Stimulated activated CD8-positive, alpha-beta memory T cell treated with anti-CD3 and anti-CD28 coated beads, Interleukin-7, amount 100 ng/mL, for 24 hours (primary cell): Measurements from ENCODE around the gene ARHGEF25.
A peak's percentile ranks its signal among the peaks of the same experiment; 100 is the strongest.
"Not testable (repeated sequence)": the region's sequence is repeated elsewhere in the genome, so short reads cannot be mapped to it uniquely, and the experiment has no call there.

ENCODE experiments used
- DNase-seq: peaks from one replicate; pipeline ENCODE4 v3.0.0-alpha.2; 2020; ENCODE audit warnings: low read depth

Gene ARHGEF25

GRCh38 chr12:57611108-57611826, at the start of gene ARHGEF25:
Gene ARHGEF25, plus strand, starts transcription at chr12:57611435. Its CDS starts 460 bp downstream, at chr12:57611895.
- DNase-seq: no peak

GRCh38 chr12:57563358-57563757, 47.9 kb upstream of the ARHGEF25 start:
- DNase-seq: no peak

- no peak for DNase-seq
These were observed 47.0 kb upstream of the ARHGEF25 start for GRCh38 chr12:57564178-57564740.

GRCh38 chr12:57568838-57569237, 42.4 kb upstream of the ARHGEF25 start:
- no peak for DNase-seq

GRCh38 chr12:57569858-57570257, 41.4 kb upstream of the ARHGEF25 start:
- DNase-seq: no peak

- DNase-seq: not testable (repeated sequence)
These were observed 40.8 kb upstream of the ARHGEF25 start for GRCh38 chr12:57570438-57570837.

- DNase-seq: no peak
These were observed 39.1 kb upstream of the ARHGEF25 start for GRCh38 chr12:57571926-57572762.

- DNase-seq: no peak
These were observed 36.4 kb upstream of the ARHGEF25 start for GRCh38 chr12:57574795-57575194.

- no peak for DNase-seq
These were observed 35.2 kb upstream of the ARHGEF25 start for GRCh38 chr12:57575771-57576612.

GRCh38 chr12:57576613-57577160, 34.5 kb upstream of the ARHGEF25 start:
- no peak for DNase-seq

GRCh38 chr12:57577981-57578758, 33.1 kb upstream of the ARHGEF25 start:
- no peak for DNase-seq

GRCh38 chr12:57579011-57579410, 32.2 kb upstream of the ARHGEF25 start:
- no peak for DNase-seq

- DNase-seq: no peak
These were observed 31.4 kb upstream of the ARHGEF25 start for GRCh38 chr12:57579677-57580465.

GRCh38 chr12:57580466-57580795, 30.8 kb upstream of the ARHGEF25 start:
- no peak for DNase-seq

- no peak for DNase-seq
These were observed 29.4 kb upstream of the ARHGEF25 start for GRCh38 chr12:57581802-57582201.

GRCh38 chr12:57582440-57582839, 28.8 kb upstream of the ARHGEF25 start:
- DNase-seq: no peak

GRCh38 chr12:57583008-57583831, 28.0 kb upstream of the ARHGEF25 start:
- peak; percentile 10 for DNase-seq

GRCh38 chr12:57584050-57584449, 27.2 kb upstream of the ARHGEF25 start:
- no peak for DNase-seq

GRCh38 chr12:57584690-57585089, 26.5 kb upstream of the ARHGEF25 start:
- no peak for DNase-seq
